SK-N-SH treated with all-trans-retinoic acid at 6 μM for 48 hours (cell line): Measurements from ENCODE around the gene BPIFA1.

Experiments
- ATAC-seq: fragments of 200-7000 bp; cut with Tn5 transposase; 3 replicates; pipeline ENCODE4 v1.9.1; 2020; ENCODE audit warnings: mild to moderate bottlenecking, moderate library complexity
- ARNTL ChIP-seq: fragments of 450-650 bp; formaldehyde crosslinking; IDR thresholded peaks from 2 replicates; pipeline ENCODE4 v1.5.0; 2020; ENCODE audit warnings: low read depth, mild to moderate bottlenecking, moderate library complexity, borderline replicate concordance
- BACH2 ChIP-seq: fragments of 250-450 bp; sonication (Bioruptor Pico); IDR thresholded peaks from 2 replicates; pipeline ENCODE4 v1.9.0; 2021; ENCODE audit warnings: mild to moderate bottlenecking, borderline replicate concordance
- CSDC2 ChIP-seq: fragments of 250-450 bp; sonication (Bioruptor Pico); IDR thresholded peaks from 2 replicates; pipeline ENCODE4 v1.5.0; 2020; ENCODE audit warnings: mild to moderate bottlenecking, moderate library complexity
- ESRRG ChIP-seq: fragments of 250-450 bp; sonication (Bioruptor Pico); IDR thresholded peaks from 2 replicates; pipeline ENCODE4 v1.6.1; 2021; ENCODE audit warnings: mild to moderate bottlenecking
- GLIS3 ChIP-seq: fragments of 250-450 bp; sonication (Bioruptor Pico); IDR thresholded peaks from 2 replicates; pipeline ENCODE4 v1.5.0; 2020; ENCODE audit warnings: mild to moderate bottlenecking, moderate library complexity
- ISL1 ChIP-seq: fragments of 250-450 bp; sonication (Bioruptor Pico); IDR thresholded peaks from 2 replicates; pipeline ENCODE4 v2.1.2; 2022; ENCODE audit warnings: mild to moderate bottlenecking, moderate library complexity
- RARB ChIP-seq: fragments of 250-450 bp; sonication (Bioruptor Pico); IDR thresholded peaks from 2 replicates; pipeline ENCODE4 v1.8.0; 2021; ENCODE audit warnings: mild to moderate bottlenecking, moderate library complexity
- TCF4 ChIP-seq: fragments of 250-450 bp; sonication (Bioruptor Pico); IDR thresholded peaks from 2 replicates; pipeline ENCODE4 v1.8.0; 2021; ENCODE audit warnings: mild to moderate bottlenecking, moderate library complexity, borderline replicate concordance
- TOX ChIP-seq: fragments of 250-450 bp; sonication (Bioruptor Pico); IDR thresholded peaks from 2 replicates; pipeline ENCODE4 v1.8.0; 2021; ENCODE audit warnings: mild to moderate bottlenecking, moderate library complexity, borderline replicate concordance
- ZFP30 ChIP-seq: fragments of 450-650 bp; formaldehyde crosslinking; IDR thresholded peaks from 2 replicates; pipeline ENCODE4 v1.5.0; 2022; ENCODE audit warnings: mild to moderate bottlenecking, moderate library complexity
- ZNF565 ChIP-seq: fragments of 450-650 bp; formaldehyde crosslinking; conservative IDR thresholded peaks from 2 replicates; pipeline ENCODE4 v1.5.0; 2020; ENCODE audit warnings: low read depth, mild to moderate bottlenecking, moderate library complexity
- ZNF70 ChIP-seq: fragments of 450-650 bp; formaldehyde crosslinking; IDR thresholded peaks from 2 replicates; pipeline ENCODE4 v1.5.0; 2020; ENCODE audit warnings: mild to moderate bottlenecking, moderate library complexity
- ZNF8 ChIP-seq: fragments of 450-650 bp; formaldehyde crosslinking; IDR thresholded peaks from 2 replicates; pipeline ENCODE4 v1.5.0; 2020; ENCODE audit warnings: mild to moderate bottlenecking, moderate library complexity
- TF ChIP-seq, protein P1 (sequence below): fragments of 250-450 bp; sonication (Bioruptor Pico); IDR thresholded peaks from 2 replicates; pipeline ENCODE4 v1.5.1; 2020; ENCODE audit warnings: low read depth, mild to moderate bottlenecking, moderate library complexity
- TF ChIP-seq, protein P2 (sequence below): fragments of 250-450 bp; sonication (Bioruptor Pico); IDR thresholded peaks from 2 replicates; pipeline ENCODE4 v1.5.0; 2020; ENCODE audit warnings: mild to moderate bottlenecking, moderate library complexity
- TF ChIP-seq, protein P3 (sequence below): fragments of 250-450 bp; sonication (Bioruptor Pico); IDR thresholded peaks from 2 replicates; pipeline ENCODE4 v1.5.1; 2021; ENCODE audit warnings: mild to moderate bottlenecking, moderate library complexity
- TF ChIP-seq, protein P4 (sequence below): fragments of 250-450 bp; sonication (Bioruptor Pico); IDR thresholded peaks from 2 replicates; pipeline ENCODE4 v1.8.0; 2021; ENCODE audit warnings: low read depth, mild to moderate bottlenecking, moderate library complexity, borderline replicate concordance
- TF ChIP-seq, protein P5 (sequence below): fragments of 250-450 bp; sonication (Bioruptor Pico); IDR thresholded peaks from 2 replicates; pipeline ENCODE4 v1.8.0; 2020; ENCODE audit warnings: mild to moderate bottlenecking, moderate library complexity, borderline replicate concordance

Gene BPIFA1

DNA sequence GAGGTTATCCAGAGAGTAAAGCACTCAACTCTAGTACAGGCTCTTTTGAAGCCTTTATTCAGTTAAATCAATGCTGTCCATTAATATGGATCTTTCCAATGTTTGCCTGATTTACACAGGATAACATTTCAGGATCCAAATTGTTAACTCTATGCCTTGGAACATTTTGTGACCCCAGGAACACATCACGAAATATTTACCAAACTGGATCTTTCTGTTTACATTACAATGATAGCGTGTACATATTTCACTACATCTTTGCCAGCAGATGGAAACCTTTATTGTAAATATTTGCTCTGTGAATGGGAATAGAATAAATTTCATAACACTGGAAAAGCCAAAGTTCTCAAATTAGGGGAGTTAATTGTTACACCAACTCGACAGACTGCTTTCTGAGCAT lies 44.3 kb upstream of the BPIFA1 start:
- ATAC-seq = no peak
- TF ChIP-seq, protein P1, sequence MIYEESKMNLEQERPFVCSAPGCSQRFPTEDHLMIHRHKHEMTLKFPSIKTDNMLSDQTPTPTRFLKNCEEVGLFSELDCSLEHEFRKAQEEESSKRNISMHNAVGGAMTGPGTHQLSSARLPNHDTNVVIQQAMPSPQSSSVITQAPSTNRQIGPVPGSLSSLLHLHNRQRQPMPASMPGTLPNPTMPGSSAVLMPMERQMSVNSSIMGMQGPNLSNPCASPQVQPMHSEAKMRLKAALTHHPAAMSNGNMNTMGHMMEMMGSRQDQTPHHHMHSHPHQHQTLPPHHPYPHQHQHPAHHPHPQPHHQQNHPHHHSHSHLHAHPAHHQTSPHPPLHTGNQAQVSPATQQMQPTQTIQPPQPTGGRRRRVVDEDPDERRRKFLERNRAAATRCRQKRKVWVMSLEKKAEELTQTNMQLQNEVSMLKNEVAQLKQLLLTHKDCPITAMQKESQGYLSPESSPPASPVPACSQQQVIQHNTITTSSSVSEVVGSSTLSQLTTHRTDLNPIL = no peak
- no peak for TF ChIP-seq ZNF8 (CRISPR knock-in tag)
- no peak for TF ChIP-seq ZNF565 (CRISPR knock-in tag)
- TF ChIP-seq ZNF70 = no peak
- TF ChIP-seq, protein P2, sequence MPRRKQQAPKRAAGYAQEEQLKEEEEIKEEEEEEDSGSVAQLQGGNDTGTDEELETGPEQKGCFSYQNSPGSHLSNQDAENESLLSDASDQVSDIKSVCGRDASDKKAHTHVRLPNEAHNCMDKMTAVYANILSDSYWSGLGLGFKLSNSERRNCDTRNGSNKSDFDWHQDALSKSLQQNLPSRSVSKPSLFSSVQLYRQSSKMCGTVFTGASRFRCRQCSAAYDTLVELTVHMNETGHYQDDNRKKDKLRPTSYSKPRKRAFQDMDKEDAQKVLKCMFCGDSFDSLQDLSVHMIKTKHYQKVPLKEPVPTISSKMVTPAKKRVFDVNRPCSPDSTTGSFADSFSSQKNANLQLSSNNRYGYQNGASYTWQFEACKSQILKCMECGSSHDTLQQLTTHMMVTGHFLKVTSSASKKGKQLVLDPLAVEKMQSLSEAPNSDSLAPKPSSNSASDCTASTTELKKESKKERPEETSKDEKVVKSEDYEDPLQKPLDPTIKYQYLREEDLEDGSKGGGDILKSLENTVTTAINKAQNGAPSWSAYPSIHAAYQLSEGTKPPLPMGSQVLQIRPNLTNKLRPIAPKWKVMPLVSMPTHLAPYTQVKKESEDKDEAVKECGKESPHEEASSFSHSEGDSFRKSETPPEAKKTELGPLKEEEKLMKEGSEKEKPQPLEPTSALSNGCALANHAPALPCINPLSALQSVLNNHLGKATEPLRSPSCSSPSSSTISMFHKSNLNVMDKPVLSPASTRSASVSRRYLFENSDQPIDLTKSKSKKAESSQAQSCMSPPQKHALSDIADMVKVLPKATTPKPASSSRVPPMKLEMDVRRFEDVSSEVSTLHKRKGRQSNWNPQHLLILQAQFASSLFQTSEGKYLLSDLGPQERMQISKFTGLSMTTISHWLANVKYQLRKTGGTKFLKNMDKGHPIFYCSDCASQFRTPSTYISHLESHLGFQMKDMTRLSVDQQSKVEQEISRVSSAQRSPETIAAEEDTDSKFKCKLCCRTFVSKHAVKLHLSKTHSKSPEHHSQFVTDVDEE (CRISPR knock-in tag) = no peak
- TF ChIP-seq CSDC2 = no peak
- TF ChIP-seq ARNTL (CRISPR knock-in tag) = no peak
- TF ChIP-seq ISL1 (CRISPR knock-in tag) = no peak
- TF ChIP-seq RARB (CRISPR knock-in tag) = no peak

DNA sequence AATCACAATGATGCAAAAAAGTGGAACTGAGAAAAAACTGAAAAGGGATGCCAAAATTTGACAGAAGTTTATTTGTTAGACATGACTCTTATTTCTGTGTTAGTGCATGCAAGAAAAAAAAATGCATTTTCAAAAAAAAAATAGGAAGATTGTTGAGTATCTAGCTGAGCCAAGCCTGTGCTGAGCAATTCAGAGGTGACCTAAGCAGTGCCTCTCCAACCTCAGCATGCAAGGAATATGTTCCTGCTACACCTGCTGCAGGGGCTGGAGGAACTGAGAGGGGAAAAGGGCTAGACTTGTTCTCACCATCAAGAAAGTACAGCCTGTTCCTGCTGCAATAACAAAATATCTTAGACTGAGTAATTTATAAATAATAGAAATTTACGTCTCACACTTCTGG lies 43.8 kb upstream of the BPIFA1 start:
- no peak for TF ChIP-seq GLIS3
- no peak for TF ChIP-seq ISL1 (CRISPR knock-in tag)
- TF ChIP-seq TCF4 (CRISPR knock-in tag) = no peak
- no peak for TF ChIP-seq RARB (CRISPR knock-in tag)
- TF ChIP-seq ZFP30 = no peak
- TF ChIP-seq, protein P3, sequence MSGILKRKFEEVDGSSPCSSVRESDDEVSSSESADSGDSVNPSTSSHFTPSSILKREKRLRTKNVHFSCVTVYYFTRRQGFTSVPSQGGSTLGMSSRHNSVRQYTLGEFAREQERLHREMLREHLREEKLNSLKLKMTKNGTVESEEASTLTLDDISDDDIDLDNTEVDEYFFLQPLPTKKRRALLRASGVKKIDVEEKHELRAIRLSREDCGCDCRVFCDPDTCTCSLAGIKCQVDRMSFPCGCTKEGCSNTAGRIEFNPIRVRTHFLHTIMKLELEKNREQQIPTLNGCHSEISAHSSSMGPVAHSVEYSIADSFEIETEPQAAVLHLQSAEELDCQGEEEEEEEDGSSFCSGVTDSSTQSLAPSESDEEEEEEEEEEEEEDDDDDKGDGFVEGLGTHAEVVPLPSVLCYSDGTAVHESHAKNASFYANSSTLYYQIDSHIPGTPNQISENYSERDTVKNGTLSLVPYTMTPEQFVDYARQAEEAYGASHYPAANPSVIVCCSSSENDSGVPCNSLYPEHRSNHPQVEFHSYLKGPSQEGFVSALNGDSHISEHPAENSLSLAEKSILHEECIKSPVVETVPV (CRISPR knock-in tag) = no peak
- TF ChIP-seq, protein P4, sequence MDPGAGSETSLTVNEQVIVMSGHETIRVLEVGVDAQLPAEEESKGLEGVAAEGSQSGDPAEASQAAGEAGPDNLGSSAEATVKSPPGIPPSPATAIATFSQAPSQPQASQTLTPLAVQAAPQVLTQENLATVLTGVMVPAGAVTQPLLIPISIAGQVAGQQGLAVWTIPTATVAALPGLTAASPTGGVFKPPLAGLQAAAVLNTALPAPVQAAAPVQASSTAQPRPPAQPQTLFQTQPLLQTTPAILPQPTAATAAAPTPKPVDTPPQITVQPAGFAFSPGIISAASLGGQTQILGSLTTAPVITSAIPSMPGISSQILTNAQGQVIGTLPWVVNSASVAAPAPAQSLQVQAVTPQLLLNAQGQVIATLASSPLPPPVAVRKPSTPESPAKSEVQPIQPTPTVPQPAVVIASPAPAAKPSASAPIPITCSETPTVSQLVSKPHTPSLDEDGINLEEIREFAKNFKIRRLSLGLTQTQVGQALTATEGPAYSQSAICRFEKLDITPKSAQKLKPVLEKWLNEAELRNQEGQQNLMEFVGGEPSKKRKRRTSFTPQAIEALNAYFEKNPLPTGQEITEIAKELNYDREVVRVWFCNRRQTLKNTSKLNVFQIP = no peak
- TF ChIP-seq TOX (CRISPR knock-in tag) = no peak
- ATAC-seq = no peak

DNA sequence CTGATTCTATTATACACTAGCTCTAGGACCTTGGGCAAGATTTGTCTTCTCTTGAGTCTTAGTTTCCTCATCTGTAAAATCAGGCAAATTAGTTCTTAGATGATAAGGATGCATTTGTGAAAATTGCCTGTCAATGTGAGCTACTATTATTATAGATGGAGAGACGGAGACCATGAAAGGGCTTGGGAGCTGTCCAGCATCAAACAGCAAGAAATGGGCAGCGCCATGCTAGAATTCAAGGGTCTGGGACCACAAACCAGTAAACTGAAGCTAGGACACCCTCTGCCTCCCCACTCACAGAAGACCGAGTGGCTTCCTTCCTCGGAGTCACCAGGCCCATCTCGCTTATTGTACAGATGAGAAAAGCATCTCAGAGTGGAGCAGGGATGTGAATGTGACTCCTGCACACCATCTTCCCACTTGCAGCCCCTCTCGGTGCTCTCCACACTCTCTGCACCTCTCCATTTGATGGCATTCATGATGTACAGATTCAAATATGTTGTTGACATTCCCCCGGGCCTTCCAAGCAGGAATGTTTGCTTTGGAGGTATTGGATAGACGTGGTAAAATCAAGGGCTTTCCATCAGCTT lies 42.8 kb upstream of the BPIFA1 start:
- ATAC-seq = no peak
- TF ChIP-seq, protein P5, sequence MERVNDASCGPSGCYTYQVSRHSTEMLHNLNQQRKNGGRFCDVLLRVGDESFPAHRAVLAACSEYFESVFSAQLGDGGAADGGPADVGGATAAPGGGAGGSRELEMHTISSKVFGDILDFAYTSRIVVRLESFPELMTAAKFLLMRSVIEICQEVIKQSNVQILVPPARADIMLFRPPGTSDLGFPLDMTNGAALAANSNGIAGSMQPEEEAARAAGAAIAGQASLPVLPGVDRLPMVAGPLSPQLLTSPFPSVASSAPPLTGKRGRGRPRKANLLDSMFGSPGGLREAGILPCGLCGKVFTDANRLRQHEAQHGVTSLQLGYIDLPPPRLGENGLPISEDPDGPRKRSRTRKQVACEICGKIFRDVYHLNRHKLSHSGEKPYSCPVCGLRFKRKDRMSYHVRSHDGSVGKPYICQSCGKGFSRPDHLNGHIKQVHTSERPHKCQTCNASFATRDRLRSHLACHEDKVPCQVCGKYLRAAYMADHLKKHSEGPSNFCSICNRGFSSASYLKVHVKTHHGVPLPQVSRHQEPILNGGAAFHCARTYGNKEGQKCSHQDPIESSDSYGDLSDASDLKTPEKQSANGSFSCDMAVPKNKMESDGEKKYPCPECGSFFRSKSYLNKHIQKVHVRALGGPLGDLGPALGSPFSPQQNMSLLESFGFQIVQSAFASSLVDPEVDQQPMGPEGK = no peak
- no peak for TF ChIP-seq CSDC2
- no peak for TF ChIP-seq BACH2 (CRISPR knock-in tag)
- no peak for TF ChIP-seq ESRRG (CRISPR knock-in tag)
- TF ChIP-seq, protein P2 (CRISPR knock-in tag) = no peak
- TF ChIP-seq ZNF70 = no peak
- TF ChIP-seq ZNF8 (CRISPR knock-in tag) = no peak
